GM10847 (cell line): ENCODE data around the gene SPP1.

Experiments used
- POLR2A ChIP-seq: IDR thresholded peaks from 2 replicates; pipeline ENCODE4 v1.6.1; 2011; ENCODE audit not compliant: insufficient read length; ENCODE audit errors: extremely low read depth

The SPP1 gene

DNA sequence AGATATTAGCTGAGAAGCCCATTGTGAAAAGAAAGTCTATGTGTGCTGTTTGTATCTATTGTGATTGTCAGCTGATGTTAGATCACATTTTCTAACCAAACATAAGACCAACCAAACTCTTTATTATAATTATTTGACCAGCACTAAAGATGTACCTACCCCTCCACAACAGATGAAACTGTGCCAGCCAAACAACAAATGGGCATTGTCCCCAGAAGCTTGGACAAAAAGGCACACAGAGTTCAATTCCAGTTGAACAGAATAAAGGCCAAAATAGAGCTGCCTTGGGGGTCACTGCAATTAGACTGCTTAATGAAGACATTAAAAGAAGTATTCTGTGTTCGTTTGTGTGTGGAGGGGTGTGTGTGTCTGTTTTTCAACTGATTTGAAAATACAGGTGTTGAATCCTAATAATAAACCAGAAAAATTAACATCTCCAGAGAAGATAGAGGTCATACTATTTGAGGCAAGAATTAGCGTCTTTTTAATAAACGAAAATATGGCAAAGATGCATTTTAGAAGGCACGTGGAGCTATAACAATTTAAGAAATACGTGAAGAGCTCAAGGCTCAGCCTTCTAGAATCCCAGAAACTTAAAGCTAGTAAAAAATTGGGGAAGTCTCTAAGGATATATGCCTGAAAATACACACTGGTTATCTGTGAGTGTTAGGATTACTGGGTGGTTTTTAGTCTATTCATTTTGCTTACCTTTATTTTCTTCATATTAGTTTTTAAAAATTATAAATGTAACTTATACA lies 2.2 kb downstream of the SPP1 start:
- no peak for TF ChIP-seq POLR2A

DNA sequence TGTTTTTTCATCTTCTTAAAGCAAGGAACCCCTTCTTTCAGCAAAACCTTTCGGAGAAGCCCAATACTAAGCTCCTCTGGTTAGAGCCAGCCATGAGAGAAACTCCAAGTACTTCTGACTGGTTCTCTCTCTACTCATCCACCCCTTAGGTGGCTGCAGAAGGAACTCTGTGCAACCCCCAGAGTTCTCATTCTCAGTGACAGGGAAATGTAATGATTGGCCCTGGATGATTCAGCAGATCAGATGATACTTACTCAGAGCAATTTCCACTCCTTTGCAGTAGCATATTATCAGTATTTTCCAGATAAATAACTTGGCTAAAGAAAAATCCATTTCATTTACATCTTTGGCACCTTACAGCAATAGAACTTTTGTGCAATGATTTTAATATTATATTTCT lies 3.2 kb downstream of the SPP1 start:
- TF ChIP-seq POLR2A: no peak

DNA sequence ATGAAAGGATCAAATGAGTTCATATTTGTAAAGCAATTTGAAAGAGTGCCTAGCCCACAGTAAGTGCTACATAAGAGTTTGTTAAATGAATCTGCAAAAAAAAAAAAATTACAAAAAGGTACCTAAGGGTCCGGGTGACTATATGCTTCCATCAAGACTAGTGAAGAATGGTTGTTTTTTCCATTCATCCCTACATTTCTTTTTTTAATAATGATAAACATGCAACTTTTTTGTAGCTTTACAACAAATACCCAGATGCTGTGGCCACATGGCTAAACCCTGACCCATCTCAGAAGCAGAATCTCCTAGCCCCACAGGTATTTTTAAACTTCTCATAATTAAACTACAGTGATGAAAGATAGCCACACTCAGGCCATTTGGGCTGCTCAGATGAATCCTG lies 4.3 kb downstream of the SPP1 start:
- TF ChIP-seq POLR2A: no peak

DNA sequence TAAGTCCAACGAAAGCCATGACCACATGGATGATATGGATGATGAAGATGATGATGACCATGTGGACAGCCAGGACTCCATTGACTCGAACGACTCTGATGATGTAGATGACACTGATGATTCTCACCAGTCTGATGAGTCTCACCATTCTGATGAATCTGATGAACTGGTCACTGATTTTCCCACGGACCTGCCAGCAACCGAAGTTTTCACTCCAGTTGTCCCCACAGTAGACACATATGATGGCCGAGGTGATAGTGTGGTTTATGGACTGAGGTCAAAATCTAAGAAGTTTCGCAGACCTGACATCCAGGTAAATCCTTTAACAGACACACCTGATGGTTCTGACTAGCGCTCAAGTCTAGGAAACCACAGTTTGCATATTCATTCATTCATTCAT lies 6.0 kb downstream of the SPP1 start:
- TF ChIP-seq POLR2A: no peak

DNA sequence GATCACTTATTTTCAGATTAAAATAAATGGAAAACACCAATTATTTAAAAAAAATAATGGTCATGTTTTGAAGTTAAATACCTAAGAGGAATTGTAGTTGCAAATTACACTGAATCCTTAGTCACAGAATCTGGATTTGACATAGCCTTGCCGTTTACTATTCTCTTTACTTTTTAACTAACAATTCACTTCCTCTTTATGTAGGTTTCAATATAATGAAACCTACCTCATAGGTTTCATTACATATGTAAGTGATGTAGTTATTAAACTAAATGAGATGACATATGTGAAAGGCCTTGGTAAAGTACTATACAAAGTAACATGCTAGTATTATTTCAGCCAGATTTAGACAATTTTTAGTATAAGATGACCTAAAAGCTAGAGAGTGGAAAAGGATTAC lies 6.5 kb downstream of the SPP1 start:
- TF ChIP-seq POLR2A: no peak

DNA sequence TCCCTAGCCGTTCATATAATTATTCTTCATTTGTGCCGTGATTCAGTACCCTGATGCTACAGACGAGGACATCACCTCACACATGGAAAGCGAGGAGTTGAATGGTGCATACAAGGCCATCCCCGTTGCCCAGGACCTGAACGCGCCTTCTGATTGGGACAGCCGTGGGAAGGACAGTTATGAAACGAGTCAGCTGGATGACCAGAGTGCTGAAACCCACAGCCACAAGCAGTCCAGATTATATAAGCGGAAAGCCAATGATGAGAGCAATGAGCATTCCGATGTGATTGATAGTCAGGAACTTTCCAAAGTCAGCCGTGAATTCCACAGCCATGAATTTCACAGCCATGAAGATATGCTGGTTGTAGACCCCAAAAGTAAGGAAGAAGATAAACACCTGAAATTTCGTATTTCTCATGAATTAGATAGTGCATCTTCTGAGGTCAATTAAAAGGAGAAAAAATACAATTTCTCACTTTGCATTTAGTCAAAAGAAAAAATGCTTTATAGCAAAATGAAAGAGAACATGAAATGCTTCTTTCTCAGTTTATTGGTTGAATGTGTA lies 7.0 kb downstream of the SPP1 start:
- TF ChIP-seq POLR2A: no peak

DNA sequence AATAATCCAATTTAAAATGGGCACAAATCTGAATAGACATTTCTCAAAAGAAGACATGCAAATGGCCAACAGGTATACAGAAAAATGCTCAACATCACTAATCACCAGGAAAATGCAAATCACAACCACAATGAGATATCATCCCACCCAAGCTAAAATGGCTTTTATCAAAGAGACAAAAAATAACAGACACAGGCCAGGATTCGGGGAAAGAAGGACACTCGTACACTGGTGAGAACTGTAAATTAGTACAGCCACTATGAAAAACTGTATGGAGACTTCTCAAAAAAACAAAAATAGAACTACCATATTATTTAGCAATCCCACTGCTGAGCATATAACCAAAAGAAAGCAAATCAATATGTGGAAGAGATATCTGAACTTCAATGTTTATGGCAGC lies 8.5 kb downstream of the SPP1 start:
- no peak for TF ChIP-seq POLR2A

DNA sequence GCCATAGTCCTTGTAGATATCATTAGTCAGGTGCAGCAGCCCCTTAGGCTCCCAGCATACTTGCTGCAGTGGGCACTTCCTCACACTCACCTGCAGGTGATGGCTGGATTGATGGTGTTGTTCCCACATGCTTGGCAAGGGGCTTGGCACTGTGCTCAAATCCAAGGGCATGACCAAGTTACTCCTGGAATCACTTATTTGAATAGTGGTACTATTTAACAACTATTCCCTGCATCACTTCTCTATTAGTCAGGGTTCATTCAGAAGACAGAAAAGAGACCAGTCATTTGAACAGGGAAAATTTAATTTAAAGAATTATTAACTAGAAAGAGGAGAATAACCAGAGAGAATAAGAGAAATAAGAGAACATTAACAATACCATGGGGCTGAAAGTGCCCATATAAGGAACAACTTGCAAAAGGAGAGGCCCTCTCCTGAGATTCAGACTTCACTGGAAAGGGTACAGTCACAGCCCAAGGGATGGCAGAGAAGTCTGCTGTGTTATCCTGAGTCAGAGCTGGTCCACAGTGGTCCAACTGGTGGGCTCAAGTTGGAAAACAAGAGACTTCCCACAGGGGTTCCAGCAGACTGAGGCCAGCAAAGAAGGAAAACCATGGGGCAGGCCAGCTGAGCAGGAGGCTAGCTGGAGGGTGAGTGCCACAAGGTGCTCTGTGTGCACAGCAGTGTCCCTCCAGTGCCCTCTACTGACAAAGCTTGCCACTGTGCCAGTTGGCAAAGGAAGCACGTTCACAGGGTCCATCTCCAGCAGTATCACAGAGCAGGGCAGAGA lies 9.8 kb downstream of the SPP1 start:
- TF ChIP-seq POLR2A: no peak

DNA sequence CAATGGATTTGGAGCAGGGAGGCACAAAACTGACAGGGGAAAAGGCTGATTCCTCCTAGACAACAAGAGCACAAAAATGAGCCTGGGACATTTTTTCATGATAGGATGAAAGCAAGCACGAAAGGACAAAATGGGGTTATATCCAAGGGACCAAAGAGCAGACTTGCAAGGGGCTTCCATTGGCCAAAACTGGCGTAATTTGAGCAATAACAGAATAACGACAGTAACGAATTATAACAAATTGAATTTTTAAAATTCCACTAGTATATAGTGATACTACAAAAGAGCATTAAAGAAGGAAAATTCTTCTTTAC lies 10.3 kb downstream of the SPP1 start:
- no peak for TF ChIP-seq POLR2A

DNA sequence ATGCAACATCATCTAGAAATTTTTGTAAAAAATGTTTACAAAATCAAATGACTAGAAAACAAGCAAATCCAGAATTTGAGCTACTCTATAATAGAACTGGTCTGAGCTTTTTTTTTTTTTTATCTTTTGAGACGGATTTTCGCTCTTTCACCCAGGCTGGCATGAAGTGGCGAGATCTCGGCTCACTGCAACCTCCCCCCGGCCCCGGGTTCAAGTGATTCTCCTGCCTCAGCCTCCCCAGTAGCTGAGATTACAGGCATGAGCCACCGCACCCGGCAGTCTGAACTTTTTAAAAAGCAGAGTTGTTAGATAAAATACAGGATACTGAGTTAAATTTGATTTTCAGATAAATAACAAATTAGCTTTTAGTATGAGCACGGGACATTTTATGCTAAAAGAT lies 11.0 kb downstream of the SPP1 start:
- no peak for TF ChIP-seq POLR2A

DNA sequence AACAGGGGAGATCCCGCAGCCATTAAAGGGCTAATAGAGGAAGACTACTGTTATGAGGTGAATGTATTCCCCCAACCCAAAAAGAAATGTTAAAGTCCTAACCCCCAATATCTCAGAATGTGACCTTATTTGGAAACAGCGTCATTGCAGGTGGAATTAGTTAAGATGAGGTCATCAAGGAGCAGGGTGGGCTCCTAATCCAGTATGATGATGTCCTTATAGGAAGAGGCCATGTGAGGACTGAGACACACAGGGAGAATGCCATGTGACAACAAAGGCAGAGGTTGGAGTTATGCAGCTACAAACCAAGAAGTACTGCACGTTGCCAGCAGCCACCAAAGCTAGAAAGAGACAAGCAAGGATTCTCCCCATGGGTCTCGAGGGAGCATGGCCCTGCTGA lies 14.3 kb downstream of the SPP1 start:
- TF ChIP-seq POLR2A: no peak

DNA sequence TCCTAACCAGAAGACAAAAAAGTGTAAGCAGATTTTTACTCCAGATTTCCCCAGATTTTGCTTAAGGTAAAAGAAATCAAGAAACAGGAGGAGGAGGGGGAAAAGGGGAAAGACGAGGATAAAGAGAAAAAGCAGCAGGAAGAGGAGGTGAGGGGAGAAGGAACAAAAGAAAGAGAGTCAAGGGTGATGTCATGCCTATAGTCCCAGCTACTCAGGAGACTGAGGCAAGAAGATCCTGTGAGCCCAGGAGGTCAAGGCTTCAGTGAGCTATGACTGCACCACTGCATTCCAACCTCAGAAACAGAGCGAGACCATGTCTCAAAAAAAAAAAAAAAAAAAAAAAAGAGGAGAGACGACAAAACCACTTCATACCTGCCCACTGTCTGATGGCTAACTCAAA lies 19.9 kb downstream of the SPP1 start:
- TF ChIP-seq POLR2A: no peak

DNA sequence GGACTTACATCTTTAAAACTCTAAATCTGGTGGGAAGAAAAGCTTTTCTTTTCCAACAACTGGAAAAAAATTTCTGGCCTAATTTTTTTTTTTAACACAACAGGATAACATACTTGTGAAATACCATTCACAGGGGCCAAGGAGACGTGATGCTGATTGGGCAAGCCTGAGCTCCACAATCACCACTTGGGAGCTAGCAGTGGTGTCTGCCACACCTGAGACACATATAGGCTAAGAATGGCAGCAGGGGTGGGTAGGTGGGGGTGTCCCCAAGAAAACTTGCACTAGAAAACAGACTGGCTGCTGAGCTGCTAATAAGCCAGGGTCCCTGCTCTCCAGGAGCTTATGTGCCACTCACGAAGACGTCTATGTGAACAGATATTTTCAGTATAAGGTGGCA lies 26.4 kb downstream of the SPP1 start:
- TF ChIP-seq POLR2A: no peak

DNA sequence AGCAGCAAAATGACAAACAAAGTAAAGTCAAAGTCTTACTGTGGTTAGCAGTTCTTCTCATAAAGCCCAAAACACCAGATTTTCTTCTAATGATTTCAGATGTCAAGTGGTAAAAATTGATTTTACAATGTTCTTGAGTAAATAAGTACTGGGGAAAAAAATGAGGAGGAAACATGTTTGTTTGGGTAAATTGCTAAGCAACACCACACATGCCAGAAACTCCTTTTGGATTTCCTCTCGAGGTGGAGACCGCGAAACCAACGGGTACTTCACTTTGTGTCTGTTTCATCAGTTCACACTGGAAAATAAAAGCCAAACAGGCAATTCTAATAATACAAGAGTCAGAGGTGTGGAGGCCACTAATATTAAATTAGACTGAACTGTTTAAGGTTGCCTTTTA lies 27.3 kb downstream of the SPP1 start:
- TF ChIP-seq POLR2A: no peak

DNA sequence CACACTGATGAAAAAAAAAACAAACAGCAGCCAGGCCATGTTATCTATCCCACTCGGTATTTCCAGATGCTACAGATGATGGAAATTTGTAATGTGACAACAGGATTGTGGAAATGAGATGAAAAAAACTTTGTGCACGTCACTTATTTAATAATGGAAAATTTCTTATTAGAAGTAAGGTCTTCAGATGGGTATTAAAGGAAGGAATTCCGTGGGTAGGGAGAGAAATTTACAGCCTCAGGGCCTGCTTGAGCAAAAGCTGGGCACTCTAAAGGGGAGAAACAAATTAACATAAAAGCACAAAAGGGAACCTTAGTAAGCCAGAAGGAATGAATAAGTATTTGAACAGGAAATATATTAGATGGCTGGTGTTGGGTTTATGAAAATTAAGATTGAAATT lies 27.7 kb downstream of the SPP1 start:
- TF ChIP-seq POLR2A: no peak

DNA sequence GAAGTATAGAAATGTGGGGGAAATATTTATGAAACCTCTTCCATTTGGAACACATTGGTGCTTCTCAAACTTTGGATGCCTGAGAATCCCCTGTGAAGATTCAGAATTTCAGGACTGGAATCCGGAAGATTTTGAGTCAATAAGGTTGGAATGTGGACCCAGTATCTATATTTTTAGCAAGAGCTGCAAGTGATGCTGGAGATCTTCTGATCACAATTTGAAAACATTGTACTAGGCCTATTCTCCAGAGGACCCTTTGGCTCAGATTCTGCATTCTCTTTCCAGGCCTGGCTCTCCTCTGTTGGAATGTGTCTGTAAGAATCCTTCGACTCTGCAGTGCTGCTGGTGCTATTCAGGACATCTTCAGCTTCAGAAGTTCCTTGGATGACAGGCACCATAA lies 29.6 kb downstream of the SPP1 start:
- TF ChIP-seq POLR2A: no peak
